H1 (cell line): ENCODE measurements around the gene SERPINE3. TPM values are rescaled to one million over a fixed set of nuclear protein-coding genes. Genes with fewer than 3 reads are reported as not detected.

Experiments
- CREB1 ChIP-seq: IDR thresholded peaks from 2 replicates; pipeline ENCODE4 v1.6.1; 2012; ENCODE audit warnings: inconsistent platforms
- polyA plus RNA-seq, 7 experiments: library from polyadenylated mRNA; depleted of rRNA in 3 of 7; stranded (reverse) in 5 of 7; unstranded in 2 of 7; fragments of >200 nt in 5 of 7; fragments of 200-250 nt in 2 of 7; gene quantifications; 1 replicate in 5 of 7; 2 replicates in 1 of 7; 4 replicates in 1 of 7; pipeline versions ENCODE4 v1.2.1 to v1.2.3, GENCODE V29; 2011 to 2013; ENCODE audit warnings: missing spikeins in 2 of 7, mixed read lengths in 2 of 7
- total RNA-seq: library from RNA; stranded (reverse); fragmentation: NEBNext Ultra II Directional; extraction: Animal tissue kit (Norgen Biotek cat#: 25700); gene quantifications from 2 replicates; pipeline ENCODE4 v1.2.1, GENCODE V29; 2021

Gene SERPINE3
- total and polyA plus RNA-seq, 2 of the 8 experiments (the other 6 are each of a cell fraction or from before 2014, with no cell fraction given) = 0.34 to 1.0 TPM

DNA sequence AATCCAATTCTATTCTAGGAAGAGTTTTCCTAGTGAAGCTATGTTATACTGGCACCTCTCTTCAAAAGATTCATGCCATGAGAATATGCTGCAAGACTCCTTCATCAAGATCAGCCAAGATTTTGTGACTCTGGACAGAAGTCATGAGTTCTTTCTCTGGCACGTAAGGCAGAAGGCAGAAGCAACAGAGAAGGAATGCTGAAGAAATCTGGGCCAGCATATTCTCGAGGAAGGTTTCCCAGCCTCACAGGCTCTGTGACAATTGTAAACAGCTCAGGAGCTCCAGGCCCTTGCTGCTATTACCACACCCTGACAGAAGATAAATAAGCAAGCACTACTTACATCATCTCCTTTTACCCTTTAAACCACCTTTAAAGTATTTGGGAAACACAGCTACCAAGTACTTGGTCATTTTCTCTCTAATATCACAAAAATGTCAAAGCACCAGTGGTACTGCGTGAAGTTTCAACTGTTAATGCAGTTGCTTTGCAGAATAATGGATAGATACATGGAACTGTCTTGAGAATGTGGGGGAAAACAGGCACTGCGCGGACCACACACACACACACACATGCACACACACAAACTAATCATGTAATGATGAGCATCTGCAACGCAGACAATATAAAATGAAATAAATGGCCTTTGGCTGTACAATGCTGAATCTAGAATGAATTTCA lies 57.9 kb downstream of the SERPINE3 start (continued):
- TF ChIP-seq CREB1 = no peak
